HG02759 (cell line): ENCODE results near the gene MARCHF11.

ENCODE experiments used
- ATAC-seq: cut with Tn5 transposase; IDR thresholded peaks from one replicate; pipeline ENCODE4 v1.9.1; 2021; ENCODE audit warnings: mild to moderate bottlenecking, moderate library complexity; ENCODE audit not compliant: unreplicated experiment

Gene MARCHF11

GRCh38 chr5:16135003-16135402 lies 44.6 kb downstream of the MARCHF11 start:
- no peak for ATAC-seq

- ATAC-seq, result no peak
These were observed 45.4 kb downstream of the MARCHF11 start for GRCh38 chr5:16134204-16134603.

GRCh38 chr5:16131878-16132277 lies 47.7 kb downstream of the MARCHF11 start:
- ATAC-seq, result no peak

- no peak for ATAC-seq
These were observed 50.6 kb downstream of the MARCHF11 start for GRCh38 chr5:16128944-16129343.

- no peak for ATAC-seq
These were observed 51.6 kb downstream of the MARCHF11 start for GRCh38 chr5:16127865-16128544.

GRCh38 chr5:16120579-16120978 lies 59.0 kb downstream of the MARCHF11 start:
- ATAC-seq, result no peak

- no peak for ATAC-seq
These were observed 59.8 kb downstream of the MARCHF11 start for GRCh38 chr5:16119790-16120189.

GRCh38 chr5:16115140-16115539 lies 64.5 kb downstream of the MARCHF11 start:
- ATAC-seq, result no peak

- ATAC-seq, result no peak
These were observed 71.2 kb downstream of the MARCHF11 start for GRCh38 chr5:16108418-16108817.

GRCh38 chr5:16104961-16105360 lies 74.6 kb downstream of the MARCHF11 start:
- ATAC-seq, result no peak

- ATAC-seq, result no peak
These were observed 84.0 kb downstream of the MARCHF11 start for GRCh38 chr5:16095612-16096011.

GRCh38 chr5:16090270-16090669 lies 89.3 kb downstream of the MARCHF11 start:
- ATAC-seq, result no peak

- no peak for ATAC-seq
These were observed 96.6 kb downstream of the MARCHF11 start for GRCh38 chr5:16082982-16083381.

GRCh38 chr5:16082053-16082452 lies 97.5 kb downstream of the MARCHF11 start:
- no peak for ATAC-seq

GRCh38 chr5:16081376-16081955 lies 98.1 kb downstream of the MARCHF11 start:
- no peak for ATAC-seq

- no peak for ATAC-seq
These were observed 102.9 kb downstream of the MARCHF11 start for GRCh38 chr5:16076657-16077056.

- ATAC-seq, result no peak
These were observed 105.2 kb downstream of the MARCHF11 start for GRCh38 chr5:16074358-16074757.

GRCh38 chr5:16072616-16073015 lies 107.0 kb downstream of the MARCHF11 start:
- ATAC-seq, result no peak

GRCh38 chr5:16067415-16067814 lies 112.2 kb downstream of the MARCHF11 start:
- no peak for ATAC-seq

GRCh38 chr5:16066810-16067209 lies 112.8 kb downstream of the MARCHF11 start:
- no peak for ATAC-seq

GRCh38 chr5:16066320-16066719 lies 113.3 kb downstream of the MARCHF11 start:
- ATAC-seq, result no peak

- ATAC-seq, result no peak
These were observed 113.8 kb downstream of the MARCHF11 start for GRCh38 chr5:16065831-16066230.
